NCI-H187 (cell line): ENCODE data around the gene GOT2.
"Not testable (repeated sequence)": the region's sequence is repeated elsewhere in the genome, so short reads cannot be mapped to it uniquely, and the experiment has no call there.

Experiments
- DNase-seq, 2 experiments: peaks; one replicate each; lab custom pipeline; 2025; lab: John Stamatoyannopoulos, UW

Gene GOT2

DNA sequence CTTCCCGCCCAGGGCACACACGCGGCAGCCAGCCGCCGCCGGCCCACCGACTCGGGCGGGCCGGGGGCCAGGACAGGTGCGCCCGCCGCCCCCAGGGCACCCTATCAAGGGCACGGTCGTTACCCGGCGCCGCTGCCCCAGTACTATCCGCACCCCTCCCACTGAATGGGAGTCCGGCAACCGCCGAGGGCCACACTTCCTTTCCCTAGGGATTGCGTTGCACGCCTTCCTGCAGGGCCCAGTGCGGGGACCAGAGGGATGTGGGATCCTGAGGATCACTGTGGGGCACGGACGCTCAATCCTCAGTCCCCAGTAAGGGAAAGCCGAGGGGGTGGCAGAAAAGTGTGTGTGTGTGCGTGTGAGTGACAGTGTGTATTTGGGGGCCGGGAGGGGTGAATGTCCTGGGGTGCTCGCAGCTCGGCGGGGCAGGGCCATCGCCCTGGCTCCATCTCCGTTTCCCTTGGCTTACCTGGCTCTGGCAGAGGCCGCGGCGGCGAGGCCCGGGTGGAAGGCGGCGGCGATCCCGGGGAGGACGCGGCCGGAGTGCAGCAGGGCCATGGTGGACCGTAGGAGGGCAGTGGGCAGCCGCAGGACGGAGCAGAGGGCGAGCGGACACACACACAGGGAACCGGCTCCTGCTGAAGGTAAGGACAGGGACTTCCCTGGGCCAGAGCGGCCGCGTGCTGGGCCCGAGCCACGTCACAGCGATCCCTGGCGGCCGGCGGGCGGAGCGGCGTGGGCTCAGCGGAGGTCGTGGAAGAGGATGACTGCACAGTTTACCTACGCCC lies at the start of gene GOT2:
Gene GOT2 (minus strand): TSS at position 646 of the 788 bp plus-strand sequence. CDS start 88 bp downstream, at position 558.
- DNase-seq, result peak; percentile 11 to 12

DNA sequence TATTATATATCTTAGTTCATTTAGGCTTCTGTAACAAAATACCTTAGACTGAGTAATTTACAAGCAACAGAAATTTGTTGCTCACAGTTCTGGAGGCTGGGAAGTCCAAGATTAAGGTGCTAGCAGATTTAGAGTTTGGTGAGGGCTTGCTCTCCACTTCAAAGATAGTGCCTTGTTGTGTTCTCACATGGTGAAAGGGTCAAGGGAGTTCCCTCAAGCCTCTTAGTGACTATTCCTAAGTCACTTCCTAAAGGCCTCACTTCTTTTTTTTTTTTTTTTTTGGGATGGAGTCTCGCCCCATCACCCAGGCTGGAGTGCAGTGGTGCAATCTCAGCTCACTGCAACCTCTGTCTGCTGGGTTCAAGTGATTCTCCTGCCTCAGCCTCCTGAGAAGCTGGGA lies 45.2 kb upstream of the GOT2 start:
- not testable (repeated sequence) for DNase-seq

DNA sequence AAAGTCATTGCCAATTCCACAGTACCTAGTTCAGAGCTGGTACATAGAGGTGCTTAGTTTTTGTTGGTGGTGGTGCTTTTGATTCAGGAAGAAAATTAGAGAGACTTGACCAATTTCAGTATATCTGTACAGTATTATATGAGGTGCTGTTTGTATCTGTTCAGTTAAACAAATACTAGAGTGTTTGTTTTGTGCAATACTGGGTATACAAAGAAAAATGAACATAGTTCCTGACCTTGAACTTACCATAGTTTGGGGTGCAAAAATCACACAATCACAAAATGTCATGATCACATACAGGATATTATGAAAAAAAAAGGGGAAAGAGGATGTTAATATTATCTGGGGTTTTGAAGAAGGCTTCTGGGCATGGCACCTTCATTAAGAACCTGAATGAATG lies 39.8 kb upstream of the GOT2 start:
- DNase-seq, result no peak

DNA sequence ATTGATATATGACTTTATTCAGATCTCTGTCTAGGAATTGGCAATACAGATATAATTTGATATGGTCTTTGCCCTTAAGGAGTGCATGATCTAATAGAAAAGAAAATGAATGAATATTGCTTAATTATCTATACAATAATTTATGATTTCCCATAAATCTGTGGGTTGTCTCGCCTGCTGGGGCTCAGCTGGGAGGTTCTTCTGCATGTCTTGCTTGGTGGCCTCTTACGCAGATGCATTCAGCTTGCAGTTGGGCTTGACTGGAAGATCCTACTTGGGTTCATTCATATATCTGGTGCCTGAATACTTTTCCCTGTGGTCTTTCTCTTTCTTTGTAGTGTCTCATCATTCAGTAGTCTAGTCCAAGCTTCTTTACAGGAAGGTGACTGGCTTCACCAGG lies 34.0 kb upstream of the GOT2 start:
- no peak for DNase-seq

DNA sequence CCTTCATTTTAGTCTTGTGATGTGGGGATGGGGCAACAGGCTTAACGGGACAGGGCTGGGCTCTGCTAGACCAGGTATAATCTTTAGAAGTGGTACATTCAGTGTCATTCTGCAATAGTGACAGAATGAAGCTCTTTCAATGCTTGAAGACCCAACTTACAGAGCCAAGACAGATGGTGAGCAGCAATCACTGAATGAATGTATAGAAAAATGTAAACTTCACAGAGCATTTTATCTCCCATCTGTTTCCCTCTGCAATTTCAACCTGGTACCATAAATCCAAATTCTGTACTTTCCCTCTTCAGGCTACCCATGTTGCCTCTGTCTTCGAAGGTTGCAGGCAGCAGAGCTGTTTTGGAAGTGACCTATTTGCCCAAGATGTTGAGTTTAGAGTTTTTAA lies 33.5 kb upstream of the GOT2 start:
- no peak for DNase-seq

DNA sequence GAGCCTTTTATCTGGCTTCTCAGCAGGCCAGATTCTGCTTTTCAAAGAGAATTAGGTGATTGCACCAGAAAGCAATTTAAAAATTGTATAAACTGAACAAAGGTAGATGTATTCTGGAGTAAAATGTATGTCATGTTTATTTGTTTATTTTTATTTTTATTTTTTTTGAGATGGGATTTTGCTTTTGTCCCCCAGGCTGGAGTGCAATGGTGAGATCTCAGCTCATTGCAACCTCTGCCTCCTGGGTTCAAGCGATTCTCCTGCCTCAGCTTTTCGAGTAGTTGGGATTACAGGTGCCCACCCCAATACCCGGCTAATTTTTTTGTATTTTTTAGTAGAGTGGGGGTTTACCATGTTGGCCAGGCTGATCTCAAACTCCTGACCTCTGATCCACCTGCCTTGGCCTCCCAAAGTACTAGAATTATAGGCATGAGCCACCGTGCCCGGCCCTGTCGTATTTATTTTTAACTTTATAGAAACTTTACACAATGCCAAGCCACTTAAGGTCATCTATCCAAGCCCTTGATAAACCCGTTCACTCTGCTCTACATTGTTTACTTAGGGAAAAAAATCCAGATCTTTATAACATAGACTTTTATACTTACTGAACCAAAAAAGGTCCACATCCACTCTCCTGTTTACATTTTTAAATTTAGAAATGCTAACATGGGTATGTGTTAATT lies 22.7 kb upstream of the GOT2 start:
- no peak for DNase-seq

DNA sequence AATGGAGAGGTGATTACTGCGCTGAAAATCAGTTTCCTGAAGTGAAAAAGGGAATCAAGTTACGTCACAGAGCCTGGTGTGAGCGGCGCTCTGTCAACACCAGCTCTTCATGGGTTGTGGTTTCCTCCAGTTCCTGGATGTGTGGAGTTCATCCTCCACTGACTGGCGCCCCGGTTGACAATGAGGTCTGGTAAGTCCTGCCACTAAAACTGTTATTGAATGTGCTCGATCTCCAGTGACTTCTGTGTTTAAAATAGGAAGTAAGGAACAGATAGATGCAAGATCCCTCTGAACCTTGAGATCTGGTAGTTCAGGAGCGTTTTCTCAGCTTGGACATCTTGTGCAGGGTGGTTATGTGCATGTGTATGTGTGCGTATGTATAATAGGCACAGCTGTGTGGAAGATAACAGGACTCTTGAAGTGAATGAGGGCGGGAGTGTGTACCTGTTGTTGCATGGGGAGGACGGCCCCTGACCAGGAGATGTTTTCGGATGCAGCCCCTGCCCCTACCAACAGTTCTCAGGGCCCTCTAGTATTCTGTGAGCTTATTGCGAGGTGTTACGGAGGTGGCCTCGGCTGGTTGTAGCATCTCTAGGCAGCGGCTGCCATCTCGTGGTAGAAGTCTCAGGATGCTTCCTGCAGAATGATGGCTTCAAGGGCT lies 22.0 kb upstream of the GOT2 start:
- DNase-seq, result peak in 1 of 2 experiments; percentile 2

DNA sequence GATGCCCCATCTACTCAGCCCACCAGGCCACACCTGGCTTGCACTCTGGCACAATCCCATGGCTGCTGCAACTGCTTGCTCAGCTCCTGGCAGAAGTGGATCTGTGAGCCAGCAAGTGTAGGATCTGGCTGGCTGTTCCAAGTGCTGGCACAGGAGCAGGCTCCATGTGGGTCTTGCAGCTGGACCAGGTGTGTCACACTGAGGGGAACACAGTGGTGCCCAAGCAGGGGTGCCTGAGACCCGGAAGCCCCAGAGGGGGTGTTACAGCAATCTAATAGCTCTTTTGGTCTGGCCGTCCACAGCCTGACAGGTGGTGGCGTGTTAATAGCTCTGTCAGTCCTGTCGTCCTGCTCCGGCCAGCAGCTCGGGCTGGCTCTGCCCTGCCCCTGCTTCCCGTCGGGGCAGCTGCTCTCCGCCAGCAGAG lies 19.6 kb upstream of the GOT2 start:
- no peak for DNase-seq

DNA sequence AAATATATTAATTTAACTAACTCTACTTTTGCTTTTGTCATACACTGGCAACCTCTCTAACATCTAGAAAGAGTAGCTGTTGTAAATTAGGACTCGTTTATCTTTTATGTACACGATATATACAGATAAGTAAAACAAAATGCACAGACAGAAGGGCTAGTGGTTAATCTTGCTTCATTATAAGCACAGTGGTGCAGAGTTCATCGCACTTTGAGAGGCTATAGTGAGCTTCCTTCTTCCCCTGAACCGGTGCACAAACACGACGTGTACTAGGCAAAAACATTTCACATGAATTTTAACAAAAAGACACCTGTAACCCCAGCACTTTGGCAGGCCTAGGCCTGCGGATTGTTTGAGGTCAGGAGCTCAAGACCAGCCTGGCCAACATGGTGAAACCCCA lies 10.4 kb upstream of the GOT2 start:
- DNase-seq, result no peak

DNA sequence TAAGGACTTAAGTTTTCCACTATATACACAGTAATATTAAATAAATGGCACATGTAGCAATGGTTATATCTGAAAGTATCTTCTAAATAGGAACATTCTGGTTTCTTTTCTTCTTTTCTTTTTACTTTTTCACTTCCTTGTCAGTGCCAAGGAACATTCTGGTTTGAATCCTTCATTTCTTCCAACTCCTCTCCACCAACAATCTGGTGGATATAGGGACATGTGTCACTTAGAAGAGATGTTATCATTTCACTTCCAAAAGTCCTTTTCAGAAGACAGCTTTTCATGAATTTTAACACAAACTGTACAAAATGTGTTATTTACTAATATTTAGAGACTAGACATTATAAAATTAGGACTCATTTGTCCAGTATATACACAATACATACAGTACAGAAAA lies 7.9 kb upstream of the GOT2 start:
- no peak for DNase-seq

DNA sequence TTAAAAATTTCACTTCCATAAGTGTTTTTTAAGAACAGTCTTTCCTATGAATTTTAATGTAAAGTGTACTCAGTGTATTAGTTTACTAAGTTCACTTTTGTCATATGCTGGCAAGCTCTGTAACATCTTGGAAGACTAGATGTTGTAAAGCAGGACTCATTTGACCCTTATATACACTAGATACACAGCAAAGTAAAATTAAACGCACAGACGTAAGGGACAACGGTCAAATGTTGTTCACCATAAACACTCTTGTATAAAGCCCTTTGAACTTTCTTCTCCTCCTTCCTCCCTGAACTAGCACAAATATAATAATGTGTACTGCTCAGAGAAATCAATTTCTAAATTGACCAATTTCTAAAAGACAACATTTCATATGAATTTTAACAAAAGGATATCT lies 7.0 kb upstream of the GOT2 start:
- no peak for DNase-seq

DNA sequence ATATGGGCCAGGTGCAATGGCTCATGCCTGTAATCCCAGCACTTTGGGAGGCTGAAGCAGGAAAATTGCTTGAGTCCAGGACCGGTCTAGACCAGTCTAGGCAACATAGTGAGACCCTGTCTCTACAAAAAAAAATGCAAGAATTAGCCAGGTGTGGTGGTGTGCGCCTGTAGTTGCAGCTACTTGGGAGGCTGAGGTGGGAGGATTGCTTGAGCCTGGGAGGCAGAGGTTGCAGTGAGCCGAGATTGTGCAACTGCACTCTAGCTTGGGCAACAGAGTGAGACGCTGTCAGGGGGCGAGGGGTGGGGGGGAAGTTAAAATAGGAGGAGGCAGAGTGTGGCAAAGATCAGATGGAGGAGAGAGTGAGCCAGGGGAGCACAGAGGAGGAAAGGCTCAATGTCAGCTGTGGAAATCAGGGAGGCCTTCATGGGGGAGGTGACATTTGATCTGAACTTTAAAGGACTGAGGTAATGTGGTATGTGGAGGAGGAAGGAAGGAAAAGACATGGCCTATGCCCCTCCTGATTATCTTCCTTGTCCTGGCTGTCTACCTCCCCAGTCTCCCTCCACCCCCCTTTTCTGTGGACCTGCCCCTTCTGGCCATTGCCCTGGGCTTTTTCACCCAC lies 4.7 kb upstream of the GOT2 start:
- no peak for DNase-seq

DNA sequence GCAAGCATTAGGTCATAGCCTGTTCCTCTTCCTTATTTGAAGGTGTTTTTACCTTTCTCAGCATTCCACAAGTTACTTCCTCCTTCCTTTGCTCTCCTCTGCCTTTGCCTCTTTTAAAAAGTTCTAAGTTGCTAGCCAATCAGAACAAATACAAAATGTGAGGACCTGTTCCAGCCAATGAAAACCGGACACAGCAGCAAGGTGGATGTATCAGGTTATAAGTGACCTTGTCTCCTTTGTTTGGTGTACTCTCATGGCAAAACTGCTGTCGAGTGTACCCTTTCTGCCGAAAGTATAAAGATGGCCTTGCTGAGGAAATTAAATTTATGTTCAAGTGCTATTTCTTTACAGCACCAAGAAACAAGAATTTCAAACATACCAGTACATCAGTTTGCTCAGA lies 2.2 kb upstream of the GOT2 start:
- DNase-seq, result not testable (repeated sequence)

DNA sequence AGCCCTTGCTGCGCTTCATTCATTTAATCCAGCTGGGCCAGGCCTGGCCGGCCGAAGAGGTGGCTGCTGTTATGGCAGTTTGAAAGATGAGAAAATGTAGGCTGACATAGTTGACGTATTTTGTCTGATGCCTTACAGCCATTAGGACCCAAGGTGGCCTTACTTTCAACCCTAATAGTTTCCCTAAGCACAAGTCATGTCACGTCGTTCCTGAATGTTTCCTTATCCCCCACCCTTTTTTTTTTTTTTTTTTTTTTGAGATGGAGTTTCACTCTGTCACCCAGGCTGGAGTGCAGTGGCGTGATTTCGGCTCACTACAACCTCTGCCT lies 307 bp upstream of the GOT2 start:
- no peak for DNase-seq

DNA sequence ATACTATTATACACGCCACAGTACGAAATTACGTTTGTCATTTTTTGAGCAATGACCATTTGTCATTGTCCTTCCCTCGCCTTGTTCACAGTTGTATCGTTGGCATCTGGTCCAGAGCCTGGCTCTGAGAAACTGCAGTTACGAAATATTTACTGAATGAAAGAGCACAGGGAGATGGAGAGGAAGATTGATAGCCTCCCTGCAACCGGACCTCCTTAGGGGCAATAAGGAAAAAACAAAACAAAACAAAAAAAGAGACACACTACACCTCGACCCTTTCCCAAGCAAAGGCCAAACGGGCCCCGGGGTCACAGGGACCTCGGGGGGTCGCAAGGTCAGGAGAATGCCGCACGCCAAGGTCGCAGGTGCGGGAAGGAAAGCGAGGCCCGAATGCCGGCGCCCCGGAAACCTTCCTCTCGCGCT lies 857 bp downstream of the GOT2 start:
- DNase-seq, result no peak

DNA sequence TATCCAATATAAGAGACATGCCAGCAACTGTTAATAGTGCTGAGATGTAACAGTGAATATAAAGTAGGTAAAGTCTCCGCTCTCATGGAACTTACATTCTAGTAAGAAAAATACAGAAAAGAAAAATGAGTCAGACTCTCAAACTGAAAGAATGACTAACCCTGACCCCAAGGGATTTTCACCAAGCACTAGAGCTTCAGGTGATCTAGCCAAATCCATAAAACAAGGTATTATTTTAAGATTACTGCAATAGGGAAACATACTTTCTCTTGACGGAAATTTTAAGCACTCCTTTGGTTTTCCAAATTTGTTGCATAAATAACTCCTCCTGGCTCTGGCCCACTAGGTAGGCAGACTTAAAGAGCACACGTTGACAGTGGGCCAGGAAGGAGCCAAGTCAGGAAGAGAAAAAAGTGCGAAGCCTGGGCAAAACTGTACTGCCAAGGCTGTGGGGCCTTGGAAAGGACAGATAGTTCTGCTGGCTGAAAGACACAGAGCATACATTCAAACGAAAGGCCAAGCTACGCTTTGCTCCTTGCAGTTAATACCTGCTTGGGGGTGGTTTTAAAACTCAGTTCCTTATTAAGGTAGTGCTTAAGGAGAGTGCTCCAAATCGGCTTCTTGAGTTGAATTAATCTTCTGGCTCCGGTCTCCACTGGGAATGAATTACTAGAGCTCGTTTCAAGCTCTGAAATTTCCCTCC lies 1.4 kb downstream of the GOT2 start:
- DNase-seq, result no peak

DNA sequence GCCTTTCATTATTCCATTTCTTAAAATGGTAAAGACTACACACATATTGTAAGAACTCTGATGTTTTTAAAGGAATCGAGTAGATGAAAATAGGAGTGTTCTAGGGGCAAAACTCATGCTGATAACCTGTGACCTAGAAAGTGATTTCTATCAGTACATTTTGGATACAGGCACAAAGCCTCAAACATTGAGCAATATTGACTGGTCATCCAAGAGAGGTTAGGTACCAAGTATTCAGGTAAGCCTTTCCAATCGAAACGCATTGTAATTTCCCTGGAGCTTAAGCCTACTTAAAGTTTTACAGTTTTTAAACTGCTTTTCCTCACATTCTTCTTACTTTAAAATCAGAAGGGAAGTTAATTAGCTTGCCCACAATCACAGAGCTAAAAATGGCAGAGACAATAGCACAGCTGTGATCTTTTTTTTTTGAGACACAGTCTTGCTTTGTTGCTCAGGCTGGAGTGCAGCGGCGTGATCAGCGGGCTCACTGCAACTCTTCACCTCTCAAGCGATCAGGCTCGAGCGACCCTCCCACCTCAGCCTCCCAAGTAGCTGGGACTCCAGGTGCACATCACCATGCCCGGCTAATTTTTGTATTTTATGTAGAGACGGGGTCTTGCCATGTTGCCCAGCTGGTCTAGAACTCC lies 3.3 kb downstream of the GOT2 start:
- DNase-seq, result no peak

DNA sequence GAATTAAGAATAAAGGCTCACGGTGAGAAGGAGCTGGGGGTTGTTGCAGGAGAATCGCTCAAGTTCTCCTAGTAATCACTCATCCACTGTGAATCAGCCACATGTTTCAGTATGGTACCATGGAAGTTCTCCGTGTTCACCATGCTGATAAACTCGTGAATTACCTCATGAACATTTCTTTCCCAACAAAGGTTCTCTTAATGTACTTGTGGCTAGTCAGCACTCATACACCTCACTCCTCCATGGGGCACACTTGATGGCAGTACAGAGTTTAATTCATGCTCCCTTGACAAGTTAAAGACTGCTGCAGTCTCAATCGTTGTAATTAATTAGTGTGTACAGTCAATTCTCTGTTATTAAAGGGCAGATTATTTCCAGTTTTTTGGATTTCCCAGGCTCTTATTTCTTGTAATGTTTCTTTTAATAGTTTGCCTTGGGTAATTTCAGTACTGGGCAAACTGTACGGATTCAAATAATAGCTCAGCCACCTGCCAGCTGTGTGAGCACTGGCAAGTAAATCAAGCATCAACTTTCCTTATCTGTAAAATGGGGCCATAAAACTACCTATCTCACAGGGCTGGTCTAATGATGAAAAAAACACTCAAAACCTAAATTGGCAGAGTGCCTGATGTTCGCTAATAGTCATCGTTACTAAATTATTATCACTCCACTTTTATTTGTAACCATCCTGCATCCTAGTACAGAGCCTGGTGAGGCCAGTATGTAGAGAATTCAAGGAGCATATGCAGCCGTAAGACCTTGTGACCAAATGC lies 6.1 kb downstream of the GOT2 start:
- no peak for DNase-seq

DNA sequence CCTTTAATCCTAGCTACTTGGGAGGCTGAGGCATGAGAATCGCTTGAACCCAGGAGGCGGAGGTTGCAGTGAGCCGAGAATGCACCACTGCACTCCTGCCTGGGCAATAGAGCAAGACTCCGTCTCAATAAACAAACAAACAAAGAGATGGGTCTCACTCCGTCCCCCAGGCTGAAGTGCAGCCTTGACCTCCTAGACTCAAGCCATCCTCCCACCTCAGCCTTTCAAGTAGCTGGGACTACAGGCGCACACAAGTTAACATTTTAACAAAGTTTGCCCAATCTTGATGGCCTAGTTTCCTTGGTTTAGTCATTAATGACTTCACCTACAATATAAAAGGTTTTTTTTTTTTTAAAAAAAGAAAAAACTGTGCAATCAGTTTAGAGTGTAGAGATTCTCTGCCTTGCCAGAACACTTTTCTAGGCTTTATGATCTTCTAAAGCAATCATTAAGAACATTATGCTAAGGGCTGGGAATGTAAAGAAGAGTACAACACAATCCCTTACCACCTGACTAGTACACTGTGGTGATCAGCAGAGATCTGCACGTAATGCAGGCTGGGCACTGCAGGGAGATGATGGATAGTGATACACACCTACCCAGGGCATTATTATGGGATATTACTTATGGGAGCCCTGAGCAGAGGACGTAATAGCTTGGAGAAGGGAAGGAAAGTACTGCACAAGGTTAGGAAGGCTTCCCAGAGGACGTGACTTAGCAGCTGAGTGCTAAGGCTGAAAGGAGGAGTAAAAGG lies 6.9 kb downstream of the GOT2 start:
- no peak for DNase-seq

DNA sequence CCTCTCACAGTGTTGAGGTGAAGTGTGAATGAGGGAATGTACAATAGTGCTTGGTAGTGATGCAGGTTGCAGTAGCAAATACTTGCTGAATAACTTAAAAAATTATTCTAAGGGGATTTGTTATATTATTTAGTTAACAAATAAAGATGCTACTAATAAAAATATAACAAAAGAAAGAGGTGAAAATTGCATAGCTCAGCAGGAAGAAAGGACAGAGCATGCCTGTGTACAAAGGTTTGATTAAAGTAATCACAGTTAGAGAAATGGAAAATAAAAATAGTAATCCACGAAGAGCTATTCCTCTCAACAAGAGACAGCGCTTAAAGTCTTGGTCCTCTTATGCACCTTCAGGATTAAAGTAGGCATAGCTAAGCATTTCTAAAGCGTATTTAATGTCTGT lies 11.0 kb downstream of the GOT2 start:
- no peak for DNase-seq
